Activated CD4-positive, alpha-beta T cell treated with anti-CD3 and anti-CD28 coated beads, Interleukin-2, amount 50 U/mL, for 1 hour (primary cell): ENCODE measurements around the gene MPRIP.
"Not testable (repeated sequence)": the region's sequence is repeated elsewhere in the genome, so short reads cannot be mapped to it uniquely, and the experiment has no call there.

ENCODE experiments used
- DNase-seq: peaks from one replicate; pipeline ENCODE4 v3.0.0-alpha.2; 2020

Gene MPRIP

GRCh38 chr17:17013828-17014747 is 28.2 kb upstream of the MPRIP start:
- DNase-seq: not testable (repeated sequence)

- DNase-seq: not testable (repeated sequence)
These were observed 27.5 kb upstream of the MPRIP start for GRCh38 chr17:17014748-17015124.

GRCh38 chr17:17015230-17015629 is 27.0 kb upstream of the MPRIP start:
- DNase-seq: no peak

GRCh38 chr17:17016199-17017197 is 25.8 kb upstream of the MPRIP start:
- not testable (repeated sequence) for DNase-seq

GRCh38 chr17:17017343-17018014 is 24.8 kb upstream of the MPRIP start:
- no peak for DNase-seq

- no peak for DNase-seq
These were observed 24.2 kb upstream of the MPRIP start for GRCh38 chr17:17018021-17018441.

- no peak for DNase-seq
These were observed 23.4 kb upstream of the MPRIP start for GRCh38 chr17:17018612-17019429.

- no peak for DNase-seq
These were observed 22.9 kb upstream of the MPRIP start for GRCh38 chr17:17019430-17019762.

- no peak for DNase-seq
These were observed 22.3 kb upstream of the MPRIP start for GRCh38 chr17:17019891-17020456.

GRCh38 chr17:17020821-17021193 is 21.4 kb upstream of the MPRIP start:
- no peak for DNase-seq

GRCh38 chr17:17021194-17021863 is 20.9 kb upstream of the MPRIP start:
- DNase-seq: no peak

- no peak for DNase-seq
These were observed 20.2 kb upstream of the MPRIP start for GRCh38 chr17:17022011-17022410.

GRCh38 chr17:17022456-17022855 is 19.8 kb upstream of the MPRIP start:
- no peak for DNase-seq

- no peak for DNase-seq
These were observed 17.4 kb upstream of the MPRIP start for GRCh38 chr17:17024778-17025300.

GRCh38 chr17:17025621-17026020 is 16.6 kb upstream of the MPRIP start:
- DNase-seq: no peak

- no peak for DNase-seq
These were observed 16.1 kb upstream of the MPRIP start for GRCh38 chr17:17026163-17026562.

- no peak for DNase-seq
These were observed 14.7 kb upstream of the MPRIP start for GRCh38 chr17:17027442-17028058.

GRCh38 chr17:17028059-17028877 is 14.0 kb upstream of the MPRIP start:
- no peak for DNase-seq

- no peak for DNase-seq
These were observed 13.2 kb upstream of the MPRIP start for GRCh38 chr17:17028878-17029535.
